Neural cell (in vitro differentiated cells): ENCODE results near the gene APOL5. TPM values are rescaled to one million over a fixed set of nuclear protein-coding genes. Genes with fewer than 3 reads are reported as not detected.

Source experiments
- H2AFZ ChIP-seq: fragments of 200-600, 300-800 bp; sonication (generic), shearing (Covaris generic); 2 replicates; pipeline ENCODE4 v1.6.0; 2014; ENCODE audit warnings: low read depth, mild to moderate bottlenecking, antibody characterized with exemption, low read length, moderate library complexity
- H3F3A ChIP-seq: fragments of 200-600 bp; shearing (Covaris generic); 2 replicates; pipeline ENCODE4 v1.6.1; 2016; ENCODE audit warnings: mild to moderate bottlenecking, moderate library complexity, mixed read lengths, antibody characterized with exemption, low read length; ENCODE audit not compliant: insufficient read depth, poor library complexity, severe bottlenecking
- H3K27ac ChIP-seq: fragments of 200-600, 300-800 bp; sonication (generic), shearing (Covaris generic); 2 replicates; pipeline ENCODE4 v1.5.1; 2014; ENCODE audit warnings: mild to moderate bottlenecking, low read length, moderate library complexity
- H3K27me3 ChIP-seq: fragments of 300-800, 200-600 bp; sonication (generic), shearing (Covaris generic); 2 replicates; pipeline ENCODE4 v1.6.0; 2014; ENCODE audit warnings: mild to moderate bottlenecking, low read depth, low read length, moderate library complexity; ENCODE audit not compliant: insufficient read depth
- H3K36me3 ChIP-seq: fragments of 300-800, 200-600 bp; sonication (generic), shearing (Covaris generic); 2 replicates; pipeline ENCODE4 v1.5.1; 2014; ENCODE audit warnings: mild to moderate bottlenecking, antibody characterized with exemption, low read length, moderate library complexity; ENCODE audit not compliant: insufficient read depth
- H3K4me2 ChIP-seq: fragments of 300-800, 200-600 bp; sonication (generic), shearing (Covaris generic); 2 replicates; pipeline ENCODE4 v1.6.0; 2014; ENCODE audit warnings: mild to moderate bottlenecking, low read length
- H3K4me3 ChIP-seq: fragments of 300-800, 200-600 bp; sonication (generic), shearing (Covaris generic); 2 replicates; pipeline ENCODE4 v1.5.1; 2014; ENCODE audit warnings: mild to moderate bottlenecking, low read length, moderate library complexity
- H3K79me2 ChIP-seq: fragments of 200-600 bp; shearing (Covaris generic); replicated peaks from 2 replicates; pipeline ENCODE4 v1.6.0; 2014; ENCODE audit warnings: mild to moderate bottlenecking, low read length, moderate library complexity; ENCODE audit not compliant: insufficient read depth
- H3K9ac ChIP-seq: fragments of 300-800, 200-600 bp; sonication (generic), shearing (Covaris generic); 2 replicates; pipeline ENCODE4 v1.6.1; 2016; ENCODE audit warnings: mild to moderate bottlenecking, low read length, mixed read lengths
- H3K9me2 ChIP-seq: fragments of 200-600 bp; shearing (Covaris generic); 2 replicates; pipeline ENCODE4 v1.6.1; 2016; ENCODE audit warnings: mild to moderate bottlenecking, low read length, mixed read lengths; ENCODE audit not compliant: insufficient read depth
- H3K9me3 ChIP-seq: fragments of 200-600, 300-800 bp; sonication (generic), shearing (Covaris generic); 2 replicates; pipeline ENCODE4 v1.6.1; 2016; ENCODE audit warnings: mild to moderate bottlenecking, mixed run types, low read length, moderate library complexity, mixed read lengths
- H4K20me1 ChIP-seq: fragments of 200-600 bp; shearing (Covaris generic); 2 replicates; pipeline ENCODE4 v1.6.1; 2016; ENCODE audit warnings: mild to moderate bottlenecking, mixed run types; ENCODE audit not compliant: insufficient read depth
- EP300 ChIP-seq: fragments of 450-650 bp; conservative IDR thresholded peaks from 2 replicates; pipeline ENCODE4 v1.6.1; 2014; ENCODE audit warnings: antibody characterized with exemption, mild to moderate bottlenecking, moderate library complexity; ENCODE audit not compliant: poor library complexity, severe bottlenecking
- EZH2 ChIP-seq: fragments of 200-600, 300-800 bp; shearing (Covaris generic), sonication (generic); IDR thresholded peaks from 2 replicates; pipeline ENCODE4 v1.6.1; 2014; ENCODE audit warnings: antibody characterized with exemption, low read length, borderline replicate concordance, mild to moderate bottlenecking; ENCODE audit not compliant: insufficient read depth, poor library complexity, severe bottlenecking
- MXI1 ChIP-seq: fragments of 450-650 bp; conservative IDR thresholded peaks from 2 replicates; pipeline ENCODE4 v1.6.1; 2014; ENCODE audit warnings: antibody characterized with exemption, mild to moderate bottlenecking; ENCODE audit not compliant: poor library complexity, severe bottlenecking
- POLR2AphosphoS5 ChIP-seq: IDR thresholded peaks from 2 replicates; pipeline ENCODE4 v1.6.1; 2012
- RAD21 ChIP-seq: fragments of 450-650 bp; conservative IDR thresholded peaks from 2 replicates; pipeline ENCODE4 v1.6.1; 2014; ENCODE audit warnings: antibody characterized with exemption, mild to moderate bottlenecking, moderate library complexity
- SMC3 ChIP-seq: fragments of 450-650 bp; conservative IDR thresholded peaks from 2 replicates; pipeline ENCODE4 v1.6.1; 2014; ENCODE audit warnings: antibody characterized with exemption, mild to moderate bottlenecking, moderate library complexity; ENCODE audit not compliant: poor library complexity
- TAF1 ChIP-seq: IDR thresholded peaks from 2 replicates; pipeline ENCODE4 v1.6.1; 2012; ENCODE audit warnings: low read depth
- polyA plus RNA-seq: library from polyadenylated mRNA; depleted of rRNA; stranded (reverse); fragments of >200 nt; gene quantifications from 2 replicates; pipeline ENCODE4 v1.2.3, GENCODE V29; 2014
- TF ChIP-seq, protein P1 (sequence below): fragments of 450-650 bp; IDR thresholded peaks from 2 replicates; pipeline ENCODE4 v1.5.1; 2014; ENCODE audit warnings: antibody characterized with exemption, mild to moderate bottlenecking, moderate library complexity; ENCODE audit not compliant: poor library complexity, severe bottlenecking
- TF ChIP-seq, protein P2 (sequence below): IDR thresholded peaks from 2 replicates; pipeline ENCODE4 v1.6.1; 2012; ENCODE audit warnings: borderline replicate concordance

APOL5 gene
- polyA plus RNA-seq, 1 donor from 2014 or later = not detected

DNA sequence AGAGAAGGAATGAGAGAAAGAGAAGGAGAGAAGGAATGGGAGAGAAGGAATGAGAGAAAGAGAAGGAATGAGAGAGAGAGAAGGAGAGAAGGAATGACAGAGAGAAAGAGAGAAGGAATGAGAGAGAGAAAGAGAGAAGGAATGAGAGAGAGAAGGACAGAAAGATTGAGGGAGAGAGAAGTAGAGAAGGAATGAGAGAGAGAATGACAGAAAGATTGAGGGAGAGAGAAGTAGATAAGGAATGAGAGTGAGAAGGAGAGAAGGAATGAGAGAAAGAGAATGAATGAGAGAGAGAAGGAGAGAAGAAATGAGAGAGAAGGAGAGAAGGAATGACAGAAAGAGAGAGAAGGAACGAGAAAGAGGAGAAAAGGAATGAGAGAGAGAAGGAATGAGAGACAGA lies 34.1 kb upstream of the APOL5 start:
- Histone ChIP-seq H3F3A (no peaks in the 10 kb centered on the region), H3K27ac (no peak overlapping the region), H2AFZ (no peak overlapping the region), H3K9me2 (no peaks in the 10 kb centered on the region), H3K4me2 (no peak overlapping the region), H3K9ac (no peak overlapping the region), H3K36me3 (no peaks in the 10 kb centered on the region), H3K27me3 (no peaks in the 10 kb centered on the region), H3K79me2 (no peaks in the 10 kb centered on the region), H3K9me3 (no peaks in the 10 kb centered on the region), H3K4me3 (no peak overlapping the region), H4K20me1 (no peaks in the 10 kb centered on the region)
- no peak for TF ChIP-seq MXI1
- no peak for TF ChIP-seq EZH2
- no peak for TF ChIP-seq RAD21
- TF ChIP-seq TAF1 = no peak
- TF ChIP-seq, protein P1, sequence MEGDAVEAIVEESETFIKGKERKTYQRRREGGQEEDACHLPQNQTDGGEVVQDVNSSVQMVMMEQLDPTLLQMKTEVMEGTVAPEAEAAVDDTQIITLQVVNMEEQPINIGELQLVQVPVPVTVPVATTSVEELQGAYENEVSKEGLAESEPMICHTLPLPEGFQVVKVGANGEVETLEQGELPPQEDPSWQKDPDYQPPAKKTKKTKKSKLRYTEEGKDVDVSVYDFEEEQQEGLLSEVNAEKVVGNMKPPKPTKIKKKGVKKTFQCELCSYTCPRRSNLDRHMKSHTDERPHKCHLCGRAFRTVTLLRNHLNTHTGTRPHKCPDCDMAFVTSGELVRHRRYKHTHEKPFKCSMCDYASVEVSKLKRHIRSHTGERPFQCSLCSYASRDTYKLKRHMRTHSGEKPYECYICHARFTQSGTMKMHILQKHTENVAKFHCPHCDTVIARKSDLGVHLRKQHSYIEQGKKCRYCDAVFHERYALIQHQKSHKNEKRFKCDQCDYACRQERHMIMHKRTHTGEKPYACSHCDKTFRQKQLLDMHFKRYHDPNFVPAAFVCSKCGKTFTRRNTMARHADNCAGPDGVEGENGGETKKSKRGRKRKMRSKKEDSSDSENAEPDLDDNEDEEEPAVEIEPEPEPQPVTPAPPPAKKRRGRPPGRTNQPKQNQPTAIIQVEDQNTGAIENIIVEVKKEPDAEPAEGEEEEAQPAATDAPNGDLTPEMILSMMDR = no peak
- TF ChIP-seq POLR2AphosphoS5 = no peak
- TF ChIP-seq EP300 = no peak
- TF ChIP-seq, protein P2, sequence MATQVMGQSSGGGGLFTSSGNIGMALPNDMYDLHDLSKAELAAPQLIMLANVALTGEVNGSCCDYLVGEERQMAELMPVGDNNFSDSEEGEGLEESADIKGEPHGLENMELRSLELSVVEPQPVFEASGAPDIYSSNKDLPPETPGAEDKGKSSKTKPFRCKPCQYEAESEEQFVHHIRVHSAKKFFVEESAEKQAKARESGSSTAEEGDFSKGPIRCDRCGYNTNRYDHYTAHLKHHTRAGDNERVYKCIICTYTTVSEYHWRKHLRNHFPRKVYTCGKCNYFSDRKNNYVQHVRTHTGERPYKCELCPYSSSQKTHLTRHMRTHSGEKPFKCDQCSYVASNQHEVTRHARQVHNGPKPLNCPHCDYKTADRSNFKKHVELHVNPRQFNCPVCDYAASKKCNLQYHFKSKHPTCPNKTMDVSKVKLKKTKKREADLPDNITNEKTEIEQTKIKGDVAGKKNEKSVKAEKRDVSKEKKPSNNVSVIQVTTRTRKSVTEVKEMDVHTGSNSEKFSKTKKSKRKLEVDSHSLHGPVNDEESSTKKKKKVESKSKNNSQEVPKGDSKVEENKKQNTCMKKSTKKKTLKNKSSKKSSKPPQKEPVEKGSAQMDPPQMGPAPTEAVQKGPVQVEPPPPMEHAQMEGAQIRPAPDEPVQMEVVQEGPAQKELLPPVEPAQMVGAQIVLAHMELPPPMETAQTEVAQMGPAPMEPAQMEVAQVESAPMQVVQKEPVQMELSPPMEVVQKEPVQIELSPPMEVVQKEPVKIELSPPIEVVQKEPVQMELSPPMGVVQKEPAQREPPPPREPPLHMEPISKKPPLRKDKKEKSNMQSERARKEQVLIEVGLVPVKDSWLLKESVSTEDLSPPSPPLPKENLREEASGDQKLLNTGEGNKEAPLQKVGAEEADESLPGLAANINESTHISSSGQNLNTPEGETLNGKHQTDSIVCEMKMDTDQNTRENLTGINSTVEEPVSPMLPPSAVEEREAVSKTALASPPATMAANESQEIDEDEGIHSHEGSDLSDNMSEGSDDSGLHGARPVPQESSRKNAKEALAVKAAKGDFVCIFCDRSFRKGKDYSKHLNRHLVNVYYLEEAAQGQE = no peak
- no peak for TF ChIP-seq SMC3

DNA sequence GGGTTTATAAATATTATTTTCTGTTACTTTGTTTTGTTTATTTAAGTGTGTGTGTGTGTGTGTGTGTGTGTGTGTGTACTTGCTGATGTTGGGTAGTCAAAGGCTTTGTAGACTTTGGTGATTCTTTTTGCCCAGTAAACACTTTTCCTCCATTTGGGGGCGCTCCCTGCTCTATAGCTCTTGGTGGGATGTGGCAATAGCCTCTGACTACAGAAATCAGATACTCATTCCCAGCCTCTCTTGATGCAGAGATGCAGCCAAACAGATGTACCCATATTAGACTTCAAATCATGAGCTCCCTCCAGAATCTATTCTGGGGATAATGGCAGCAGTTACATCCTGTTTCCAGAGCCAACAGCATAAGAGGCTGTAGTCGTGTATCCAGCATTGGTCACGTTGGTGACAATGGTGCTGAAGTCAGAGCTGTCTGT lies 33.4 kb upstream of the APOL5 start:
- no peaks in the 10 kb centered on the region for H3F3A ChIP-seq
- no peaks in the 10 kb centered on the region for H3K9me2 ChIP-seq
- H3K36me3 ChIP-seq = no peaks in the 10 kb centered on the region
- no peaks in the 10 kb centered on the region for H4K20me1 ChIP-seq
- H3K9ac ChIP-seq = no peak overlapping the region
- H3K79me2 ChIP-seq = no peaks in the 10 kb centered on the region
- no peak overlapping the region for H3K4me3 ChIP-seq
- no peaks in the 10 kb centered on the region for H3K9me3 ChIP-seq
- no peaks in the 10 kb centered on the region for H3K27me3 ChIP-seq
- no peak overlapping the region for H3K4me2 ChIP-seq
- no peak overlapping the region for H3K27ac ChIP-seq
- TF ChIP-seq MXI1 (no peak), EP300 (no peak), EZH2 (no peak), RAD21 (no peak), TAF1 (no peak), SMC3 (no peak), POLR2AphosphoS5 (no peak)
- TF ChIP-seq, protein P2 = no peak
- TF ChIP-seq, protein P1 = no peak
- no peak overlapping the region for H2AFZ ChIP-seq
